H1 (cell line): ENCODE data around the gene PRPF31. TPM values are rescaled to one million over a fixed set of nuclear protein-coding genes. Genes with fewer than 3 reads are reported as not detected.

Source experiments
- BACH1 ChIP-seq: IDR thresholded peaks from 2 replicates; pipeline ENCODE4 v1.6.1; 2012; ENCODE audit warnings: low read length, improper control_type of control experiment
- EGR1 ChIP-seq: IDR thresholded peaks from 2 replicates; pipeline ENCODE4 v1.6.1; 2011; ENCODE audit warnings: low read depth, low read length, borderline replicate concordance
- KDM1A ChIP-seq: fragments of 200-600, 300-600 bp; sonication (generic); IDR thresholded peaks from 2 replicates; pipeline ENCODE4 v1.7.1; 2016; ENCODE audit warnings: mild to moderate bottlenecking, low read length, borderline replicate concordance
- NRF1 ChIP-seq: IDR thresholded peaks from 2 replicates; pipeline ENCODE4 v1.6.1; 2011; ENCODE audit warnings: mild to moderate bottlenecking, low read depth, low read length, improper control_type of control experiment
- PHF8 ChIP-seq: fragments of 200-600 bp; sonication (generic); conservative IDR thresholded peaks from 2 replicates; pipeline ENCODE4 v1.7.1; 2012; ENCODE audit warnings: low read depth, mild to moderate bottlenecking, inconsistent platforms, low read length, moderate library complexity
- SIX5 ChIP-seq: IDR thresholded peaks from 2 replicates; pipeline ENCODE4 v1.6.1; 2011; ENCODE audit warnings: mild to moderate bottlenecking, low read depth, low read length
- SP4 ChIP-seq: IDR thresholded peaks from 2 replicates; pipeline ENCODE4 v1.6.1; 2012; ENCODE audit warnings: low read length, inconsistent platforms
- SUZ12 ChIP-seq: fragments of 200-600 bp; sonication (generic); IDR thresholded peaks from 2 replicates; pipeline ENCODE4 v1.6.1; 2012; ENCODE audit warnings: mild to moderate bottlenecking, inconsistent platforms, low read length, moderate library complexity, mixed read lengths
- TEAD4 ChIP-seq: IDR thresholded peaks from 2 replicates; pipeline ENCODE4 v1.6.1; 2012; ENCODE audit warnings: low read depth, low read length, inconsistent platforms, mixed read lengths
- polyA plus RNA-seq, 7 experiments: library from polyadenylated mRNA; depleted of rRNA in 3 of 7; stranded (reverse) in 5 of 7; unstranded in 2 of 7; fragments of >200 nt in 5 of 7; fragments of 200-250 nt in 2 of 7; gene quantifications; 1 replicate in 5 of 7; 2 replicates in 1 of 7; 4 replicates in 1 of 7; pipeline versions ENCODE4 v1.2.1 to v1.2.3, GENCODE V29; 2011 to 2013; ENCODE audit warnings: missing spikeins in 2 of 7, mixed read lengths in 2 of 7
- total RNA-seq: library from RNA; stranded (reverse); fragmentation: NEBNext Ultra II Directional; extraction: Animal tissue kit (Norgen Biotek cat#: 25700); gene quantifications from 2 replicates; pipeline ENCODE4 v1.2.1, GENCODE V29; 2021
- TF ChIP-seq, protein P1 (sequence below): IDR thresholded peaks from 2 replicates; pipeline ENCODE4 v1.6.1; 2011; ENCODE audit warnings: low read length, improper control_type of control experiment

Gene PRPF31
- total and polyA plus RNA-seq, 2 of the 8 experiments (the other 6 are each of a cell fraction or from before 2014, with no cell fraction given): 51.1 to 97.4 TPM

DNA sequence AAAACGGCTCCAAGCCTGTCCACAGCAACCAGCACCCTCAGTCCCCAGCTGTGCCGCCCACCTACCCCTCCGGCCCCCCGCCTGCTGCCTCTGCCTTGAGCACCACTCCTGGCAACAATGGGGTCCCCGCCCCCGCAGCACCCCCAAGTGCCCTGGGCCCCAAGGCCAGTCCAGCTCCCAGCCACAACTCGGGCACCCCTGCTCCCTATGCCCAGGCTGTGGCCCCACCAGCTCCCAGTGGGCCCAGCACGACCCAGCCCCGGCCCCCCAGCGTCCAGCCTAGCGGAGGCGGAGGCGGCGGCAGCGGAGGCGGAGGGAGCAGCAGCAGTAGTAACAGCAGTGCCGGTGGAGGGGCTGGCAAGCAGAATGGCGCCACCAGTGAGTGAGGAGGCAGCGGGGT is 32.6 kb downstream of the PRPF31 start (continued):
- TF ChIP-seq, protein P1, sequence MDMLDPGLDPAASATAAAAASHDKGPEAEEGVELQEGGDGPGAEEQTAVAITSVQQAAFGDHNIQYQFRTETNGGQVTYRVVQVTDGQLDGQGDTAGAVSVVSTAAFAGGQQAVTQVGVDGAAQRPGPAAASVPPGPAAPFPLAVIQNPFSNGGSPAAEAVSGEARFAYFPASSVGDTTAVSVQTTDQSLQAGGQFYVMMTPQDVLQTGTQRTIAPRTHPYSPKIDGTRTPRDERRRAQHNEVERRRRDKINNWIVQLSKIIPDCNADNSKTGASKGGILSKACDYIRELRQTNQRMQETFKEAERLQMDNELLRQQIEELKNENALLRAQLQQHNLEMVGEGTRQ: no peak
- no peak for TF ChIP-seq TEAD4
- no peak for TF ChIP-seq KDM1A
- no peak for TF ChIP-seq SP4
- no peak for TF ChIP-seq SIX5
- TF ChIP-seq PHF8: no peak
- no peak for TF ChIP-seq BACH1
- no peak for TF ChIP-seq NRF1
- TF ChIP-seq EGR1: no peak
- TF ChIP-seq SUZ12: no peak
